ENCODE data around the gene NFATC2IP.

DNA sequence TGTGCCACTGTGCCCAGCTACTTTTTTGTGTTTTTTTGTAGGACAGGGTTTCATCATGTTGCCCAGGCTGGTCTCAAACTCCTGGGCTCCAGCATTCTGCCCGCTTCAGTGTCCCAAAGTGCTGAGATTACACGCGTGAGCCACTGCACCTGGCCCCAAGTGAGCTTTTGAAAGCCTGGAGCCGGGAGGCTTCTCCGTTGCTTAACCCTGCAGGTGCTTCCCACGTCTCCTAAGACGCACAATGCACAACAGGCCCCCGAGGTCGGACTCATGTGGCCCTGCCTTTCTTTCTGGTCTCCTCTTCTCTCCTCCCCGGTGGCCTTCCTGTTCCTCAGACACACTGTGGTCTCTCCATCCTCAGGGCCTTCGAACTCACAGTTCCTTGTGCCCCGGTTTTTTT is 38.2 kb upstream of the NFATC2IP start:
- TF ChIP-seq, protein P1, sequence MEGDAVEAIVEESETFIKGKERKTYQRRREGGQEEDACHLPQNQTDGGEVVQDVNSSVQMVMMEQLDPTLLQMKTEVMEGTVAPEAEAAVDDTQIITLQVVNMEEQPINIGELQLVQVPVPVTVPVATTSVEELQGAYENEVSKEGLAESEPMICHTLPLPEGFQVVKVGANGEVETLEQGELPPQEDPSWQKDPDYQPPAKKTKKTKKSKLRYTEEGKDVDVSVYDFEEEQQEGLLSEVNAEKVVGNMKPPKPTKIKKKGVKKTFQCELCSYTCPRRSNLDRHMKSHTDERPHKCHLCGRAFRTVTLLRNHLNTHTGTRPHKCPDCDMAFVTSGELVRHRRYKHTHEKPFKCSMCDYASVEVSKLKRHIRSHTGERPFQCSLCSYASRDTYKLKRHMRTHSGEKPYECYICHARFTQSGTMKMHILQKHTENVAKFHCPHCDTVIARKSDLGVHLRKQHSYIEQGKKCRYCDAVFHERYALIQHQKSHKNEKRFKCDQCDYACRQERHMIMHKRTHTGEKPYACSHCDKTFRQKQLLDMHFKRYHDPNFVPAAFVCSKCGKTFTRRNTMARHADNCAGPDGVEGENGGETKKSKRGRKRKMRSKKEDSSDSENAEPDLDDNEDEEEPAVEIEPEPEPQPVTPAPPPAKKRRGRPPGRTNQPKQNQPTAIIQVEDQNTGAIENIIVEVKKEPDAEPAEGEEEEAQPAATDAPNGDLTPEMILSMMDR (IDR thresholded peaks at IDR 0.05), result no peak
- TF ChIP-seq POLR2A (IDR thresholded peaks at IDR 0.05), result no peak
